ENCODE results near the gene GRM1. TPM values are rescaled to one million over a fixed set of nuclear protein-coding genes. Genes with fewer than 3 reads are reported as not detected.

GRM1 gene
- total RNA-seq, 2 experiments from 2014 or later: not detected

DNA sequence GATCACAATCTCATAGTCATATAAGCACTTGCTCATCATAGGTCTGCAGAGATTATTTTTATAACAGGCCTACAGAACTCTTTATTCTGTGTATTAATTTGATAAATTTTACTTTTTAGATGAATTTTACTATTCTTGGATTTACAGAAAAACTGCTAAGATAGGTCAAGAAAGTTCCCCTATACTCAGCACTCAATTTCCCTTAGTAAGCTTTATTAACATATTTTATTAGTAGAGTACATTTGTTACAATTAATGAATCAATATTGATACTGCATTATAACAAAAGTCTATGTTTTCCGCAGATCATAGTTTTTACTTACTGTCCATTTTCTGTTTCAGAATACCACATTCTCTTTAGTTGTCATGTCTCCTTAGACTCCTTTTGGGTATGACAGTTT, 148.9 kb downstream of the GRM1 start:
- H3K9me3 ChIP-seq (ENCODE audit: control insufficient read depth in 1 of 2, insufficient read depth in 1 of 2, low read length in 2 of 2): peaks cover 0 to 5% of the 10 kb centered on the region in 2 experiments
- H3K4me3 ChIP-seq (ENCODE audit: low read length): no peak overlapping the region
- no peaks in the 10 kb centered on the region for H3K36me3 Mint-ChIP-seq (ENCODE audit: low read depth)
- H3K36me3 ChIP-seq (ENCODE audit: insufficient read depth, low read length): no peaks in the 10 kb centered on the region
- H3K4me3 Mint-ChIP-seq: no peak overlapping the region
- ATAC-seq (ENCODE audit: poor library complexity) (no peak), DNase-seq (no peak)
- no peaks in the 10 kb centered on the region for H3K4me1 Mint-ChIP-seq (ENCODE audit: low read depth)
- H3K27me3 Mint-ChIP-seq: no peaks in the 10 kb centered on the region
- no peak overlapping the region for H3K27ac Mint-ChIP-seq
- POLR2A ChIA-PET: no interaction called here
- intact Hi-C loops (cut with DNase I, micrococcal nuclease): no loop called here
- no peaks in the 10 kb centered on the region for H3K9me3 Mint-ChIP-seq
- CTCF ChIA-PET: no interaction called here
- no peaks in the 10 kb centered on the region for H3K27me3 ChIP-seq (ENCODE audit: control insufficient read depth in 1 of 2, insufficient read depth in 2 of 2, low read length in 2 of 2)
- no peaks in the 10 kb centered on the region for H3K4me1 ChIP-seq (ENCODE audit: insufficient read depth, low read length)
- TF ChIP-seq, protein P1, sequence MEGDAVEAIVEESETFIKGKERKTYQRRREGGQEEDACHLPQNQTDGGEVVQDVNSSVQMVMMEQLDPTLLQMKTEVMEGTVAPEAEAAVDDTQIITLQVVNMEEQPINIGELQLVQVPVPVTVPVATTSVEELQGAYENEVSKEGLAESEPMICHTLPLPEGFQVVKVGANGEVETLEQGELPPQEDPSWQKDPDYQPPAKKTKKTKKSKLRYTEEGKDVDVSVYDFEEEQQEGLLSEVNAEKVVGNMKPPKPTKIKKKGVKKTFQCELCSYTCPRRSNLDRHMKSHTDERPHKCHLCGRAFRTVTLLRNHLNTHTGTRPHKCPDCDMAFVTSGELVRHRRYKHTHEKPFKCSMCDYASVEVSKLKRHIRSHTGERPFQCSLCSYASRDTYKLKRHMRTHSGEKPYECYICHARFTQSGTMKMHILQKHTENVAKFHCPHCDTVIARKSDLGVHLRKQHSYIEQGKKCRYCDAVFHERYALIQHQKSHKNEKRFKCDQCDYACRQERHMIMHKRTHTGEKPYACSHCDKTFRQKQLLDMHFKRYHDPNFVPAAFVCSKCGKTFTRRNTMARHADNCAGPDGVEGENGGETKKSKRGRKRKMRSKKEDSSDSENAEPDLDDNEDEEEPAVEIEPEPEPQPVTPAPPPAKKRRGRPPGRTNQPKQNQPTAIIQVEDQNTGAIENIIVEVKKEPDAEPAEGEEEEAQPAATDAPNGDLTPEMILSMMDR (IDR thresholded peaks at IDR 0.05): no peak
- H3K27ac ChIP-seq (ENCODE audit: low read depth in 1 of 2, low read length in 2 of 2): no peak overlapping the region

DNA sequence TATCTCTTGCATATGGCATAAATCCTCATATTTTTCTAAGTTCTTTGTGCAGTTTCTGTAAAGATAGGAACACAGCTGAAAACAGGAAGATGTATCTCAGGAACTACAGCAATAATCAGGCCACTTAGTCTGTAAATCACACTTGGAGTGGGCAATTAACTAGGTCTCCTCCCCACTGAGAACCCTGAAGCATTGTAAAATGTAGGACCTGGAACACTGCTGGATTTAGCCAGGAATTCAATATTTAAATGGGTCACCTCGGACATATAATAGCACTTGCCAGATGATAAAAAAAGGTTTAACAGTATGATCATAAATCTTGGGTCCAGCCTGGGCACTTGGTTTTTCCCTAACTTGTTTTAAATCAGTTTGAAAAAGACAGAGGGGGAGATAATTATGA, 155.0 kb downstream of the GRM1 start:
- ATAC-seq (ENCODE audit: poor library complexity): no peak

DNA sequence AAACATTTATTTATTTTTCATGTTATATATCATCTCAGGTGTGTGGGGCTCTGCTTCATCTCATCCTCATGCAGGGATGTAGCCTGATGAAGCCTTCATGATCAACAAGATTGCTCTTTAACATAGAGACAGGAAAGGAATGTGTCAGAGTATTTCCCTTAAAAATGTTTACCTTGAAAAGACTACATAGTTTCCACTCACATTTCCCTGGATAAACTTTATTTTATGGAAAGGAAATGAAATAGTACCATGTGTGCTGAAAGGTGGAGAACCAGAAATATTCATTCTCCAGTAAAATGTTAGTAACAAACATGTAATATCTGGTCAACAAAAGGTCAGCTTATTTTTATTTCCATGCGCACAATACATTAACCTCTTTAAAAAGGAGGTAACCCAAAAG, 155.8 kb downstream of the GRM1 start:
- Histone ChIP-seq H3K9me3 (ENCODE audit: control insufficient read depth in 1 of 2, insufficient read depth in 1 of 2, low read length in 2 of 2) (peaks cover 0 to under 1% of the 10 kb centered on the region in 2 experiments), H3K27me3 (ENCODE audit: control insufficient read depth in 1 of 2, insufficient read depth in 2 of 2, low read length in 2 of 2) (no peaks in the 10 kb centered on the region), H3K27ac (ENCODE audit: low read depth in 1 of 2, low read length in 2 of 2) (no peak overlapping the region), H3K36me3 (ENCODE audit: insufficient read depth, low read length) (no peaks in the 10 kb centered on the region), H3K4me1 (ENCODE audit: insufficient read depth, low read length) (no peaks in the 10 kb centered on the region), H3K4me3 (ENCODE audit: low read length) (no peak overlapping the region)
- no peaks in the 10 kb centered on the region for H3K9me3 Mint-ChIP-seq
- ATAC-seq (ENCODE audit: poor library complexity) (no peak), DNase-seq (no peak)
- no peak overlapping the region for H3K27ac Mint-ChIP-seq
- ChIA-PET POLR2A (no interaction called here), CTCF (no interaction called here)
- TF ChIP-seq, protein P1 (IDR thresholded peaks at IDR 0.05): no peak
- H3K4me1 Mint-ChIP-seq (ENCODE audit: low read depth): no peaks in the 10 kb centered on the region
- no peak overlapping the region for H3K4me3 Mint-ChIP-seq
- H3K27me3 Mint-ChIP-seq: no peaks in the 10 kb centered on the region
- intact Hi-C loops (cut with DNase I, micrococcal nuclease): no loop called here
- H3K36me3 Mint-ChIP-seq (ENCODE audit: low read depth): no peaks in the 10 kb centered on the region

More for the DNA sequence above, 155.0 kb downstream of the GRM1 start:
- TF ChIP-seq, protein P1 (IDR thresholded peaks at IDR 0.05): no peak
- ChIA-PET CTCF (no interaction called here), POLR2A (interaction anchor here (0.6 kb wide), 1 partner anchor 1476 kb away, joined by 3 read pairs; no protein-coding TSS in a partner anchor)
- DNase-seq: no peak
- H3K4me1 Mint-ChIP-seq (ENCODE audit: low read depth): no peaks in the 10 kb centered on the region
- no peaks in the 10 kb centered on the region for H3K4me1 ChIP-seq (ENCODE audit: insufficient read depth, low read length)
- no peak overlapping the region for H3K4me3 Mint-ChIP-seq
- H3K27ac ChIP-seq (ENCODE audit: low read depth in 1 of 2, low read length in 2 of 2): no peak overlapping the region
- H3K27me3 ChIP-seq (ENCODE audit: control insufficient read depth in 1 of 2, insufficient read depth in 2 of 2, low read length in 2 of 2): no peaks in the 10 kb centered on the region
- no peaks in the 10 kb centered on the region for H3K36me3 Mint-ChIP-seq (ENCODE audit: low read depth)
- H3K36me3 ChIP-seq (ENCODE audit: insufficient read depth, low read length): no peaks in the 10 kb centered on the region
- no peaks in the 10 kb centered on the region for H3K27me3 Mint-ChIP-seq
- no peak overlapping the region for H3K27ac Mint-ChIP-seq
- H3K4me3 ChIP-seq (ENCODE audit: low read length): no peak overlapping the region
- H3K9me3 ChIP-seq (ENCODE audit: control insufficient read depth in 1 of 2, insufficient read depth in 1 of 2, low read length in 2 of 2): peaks cover 0 to 5% of the 10 kb centered on the region in 2 experiments
- no peaks in the 10 kb centered on the region for H3K9me3 Mint-ChIP-seq
- intact Hi-C loops (cut with DNase I, micrococcal nuclease): no loop called here

All from CD4-positive, alpha-beta T cell (primary cell).